GM21529 (cell line): ENCODE data around the gene BPIFB1.

Source experiments
- ATAC-seq: cut with Tn5 transposase; IDR thresholded peaks from one replicate; pipeline ENCODE4 v1.9.1; 2021; ENCODE audit not compliant: unreplicated experiment

Gene BPIFB1, protein sequence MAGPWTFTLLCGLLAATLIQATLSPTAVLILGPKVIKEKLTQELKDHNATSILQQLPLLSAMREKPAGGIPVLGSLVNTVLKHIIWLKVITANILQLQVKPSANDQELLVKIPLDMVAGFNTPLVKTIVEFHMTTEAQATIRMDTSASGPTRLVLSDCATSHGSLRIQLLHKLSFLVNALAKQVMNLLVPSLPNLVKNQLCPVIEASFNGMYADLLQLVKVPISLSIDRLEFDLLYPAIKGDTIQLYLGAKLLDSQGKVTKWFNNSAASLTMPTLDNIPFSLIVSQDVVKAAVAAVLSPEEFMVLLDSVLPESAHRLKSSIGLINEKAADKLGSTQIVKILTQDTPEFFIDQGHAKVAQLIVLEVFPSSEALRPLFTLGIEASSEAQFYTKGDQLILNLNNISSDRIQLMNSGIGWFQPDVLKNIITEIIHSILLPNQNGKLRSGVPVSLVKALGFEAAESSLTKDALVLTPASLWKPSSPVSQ

DNA sequence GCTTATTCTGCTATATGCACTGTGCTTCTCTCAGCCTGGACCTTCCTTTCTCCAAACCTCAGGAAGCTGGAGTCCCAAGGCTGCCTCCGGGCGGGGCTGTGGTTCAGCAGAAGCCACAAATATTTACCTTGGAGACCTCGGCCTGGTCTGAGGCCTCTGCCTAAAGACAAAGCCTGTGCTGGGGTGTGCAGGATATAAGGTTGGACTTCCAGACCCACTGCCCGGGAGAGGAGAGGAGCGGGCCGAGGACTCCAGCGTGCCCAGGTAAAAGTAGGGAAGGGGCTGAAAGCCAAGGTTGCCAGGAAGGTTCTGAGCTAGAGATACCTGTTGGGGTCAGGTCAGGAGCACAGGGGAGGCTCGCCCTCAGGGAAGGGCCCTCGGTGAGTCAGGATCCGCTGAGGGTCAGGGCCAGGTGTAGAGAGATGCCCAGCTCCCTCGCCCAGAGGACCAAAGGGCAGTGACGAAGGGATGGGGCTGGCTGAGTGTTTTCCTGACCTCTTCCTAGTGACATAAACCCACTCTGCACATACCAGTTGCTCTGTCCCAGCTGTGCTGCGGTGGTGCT lies at the start of gene BPIFB1:
TSS of gene BPIFB1 (plus strand) at position 224 of the 565 bp plus-strand sequence. CDS start 2,860 bp downstream, outside the sequence.
- ATAC-seq: no peak

DNA sequence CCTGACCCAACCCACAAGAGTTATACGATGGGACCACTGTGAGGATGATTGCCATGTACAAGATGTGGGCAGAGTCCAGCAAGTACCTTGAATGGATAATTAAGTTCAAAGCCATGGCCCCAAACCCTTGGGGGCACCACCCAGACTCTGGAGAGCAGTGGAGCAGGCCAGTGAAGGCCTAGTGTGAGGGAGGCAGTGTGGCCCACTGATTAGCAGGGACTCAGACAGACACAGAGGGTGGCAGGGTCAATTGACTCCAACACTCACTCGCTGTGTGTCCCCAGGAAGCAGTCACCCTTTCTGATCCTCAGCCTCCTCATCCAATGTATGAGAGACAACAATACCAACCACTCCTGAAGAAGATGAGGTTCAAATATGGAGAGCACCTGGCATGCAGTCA lies 49.0 kb upstream of the BPIFB1 start:
- no peak for ATAC-seq

DNA sequence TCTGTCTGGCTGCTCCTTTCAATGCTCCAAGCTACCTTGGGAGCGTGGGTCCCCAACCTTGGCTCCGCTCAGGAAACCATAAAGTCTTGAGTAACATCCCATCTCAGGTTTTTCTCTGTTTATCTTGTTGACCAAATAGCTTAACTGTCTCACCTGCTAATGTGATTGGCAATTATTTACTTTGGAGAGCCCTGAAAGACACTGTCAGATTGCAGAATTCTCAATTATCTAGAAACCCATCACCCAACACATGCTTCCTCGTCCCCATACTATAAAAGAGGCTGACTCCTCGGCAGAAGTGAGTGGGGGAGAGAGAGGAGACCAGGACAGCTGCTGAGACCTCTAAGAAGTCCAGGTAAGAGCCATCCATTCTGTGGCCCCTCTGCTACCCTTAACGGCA lies 47.3 kb upstream of the BPIFB1 start, which contains the start of gene BPIFA1:
TSS of gene BPIFA1 (plus strand) at position 301 of the 400 bp plus-strand sequence. CDS start 1,716 bp downstream, outside the sequence.
- ATAC-seq: no peak

DNA sequence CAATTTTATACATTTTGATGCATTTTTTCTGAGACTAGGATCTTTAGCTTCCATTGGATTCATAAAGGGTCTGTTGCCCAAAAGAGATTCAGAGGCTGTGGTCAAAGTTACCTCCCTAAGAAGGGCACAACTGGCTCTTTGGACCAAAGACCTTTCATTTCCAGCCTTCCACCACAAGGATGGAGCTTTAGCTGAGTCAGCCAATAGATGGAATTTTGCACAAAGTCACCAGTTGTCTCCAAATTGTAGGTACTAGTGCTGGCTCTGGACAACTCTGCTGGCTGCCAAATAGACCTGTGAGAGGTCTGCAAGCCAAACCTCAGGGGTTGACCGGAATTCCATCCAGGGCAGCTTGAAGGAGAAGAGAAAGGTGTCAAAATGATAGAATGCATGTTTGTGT lies 46.7 kb upstream of the BPIFB1 start:
- ATAC-seq: no peak

DNA sequence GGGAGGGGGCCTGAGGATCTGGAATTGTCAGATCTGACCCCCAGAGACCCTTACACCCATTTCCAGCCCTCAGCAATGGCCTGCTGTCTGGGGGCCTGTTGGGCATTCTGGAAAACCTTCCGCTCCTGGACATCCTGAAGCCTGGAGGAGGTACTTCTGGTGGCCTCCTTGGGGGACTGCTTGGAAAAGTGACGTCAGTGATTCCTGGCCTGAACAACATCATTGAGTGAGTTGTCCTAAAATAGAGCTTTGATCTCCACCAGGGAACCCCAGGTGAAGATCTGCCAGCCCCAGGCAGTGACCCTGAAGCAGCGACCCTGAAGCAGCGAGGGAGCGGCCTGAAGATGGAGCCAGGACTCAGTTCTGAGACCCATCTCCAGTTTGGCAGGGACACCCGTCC lies 45.0 kb upstream of the BPIFB1 start:
- ATAC-seq: no peak

DNA sequence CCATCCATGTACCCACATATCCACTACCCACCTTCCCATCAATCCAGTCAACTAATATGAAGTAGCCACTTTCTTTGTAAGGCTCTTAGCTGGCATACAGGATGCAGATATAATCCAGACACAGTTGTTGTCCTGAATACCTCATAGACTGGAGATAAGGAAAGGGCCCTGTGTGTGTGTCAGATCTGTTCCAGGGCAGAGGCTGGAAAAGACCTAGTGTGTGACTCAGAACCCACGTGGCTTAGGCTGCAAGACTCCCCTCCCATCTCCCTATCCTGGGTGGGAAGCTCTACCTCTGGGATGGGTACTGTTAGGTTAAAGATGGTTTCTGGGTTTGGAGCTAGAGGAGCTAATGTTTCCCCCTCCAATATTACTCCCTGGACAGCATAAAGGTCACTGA lies 43.6 kb upstream of the BPIFB1 start:
- ATAC-seq: no peak

DNA sequence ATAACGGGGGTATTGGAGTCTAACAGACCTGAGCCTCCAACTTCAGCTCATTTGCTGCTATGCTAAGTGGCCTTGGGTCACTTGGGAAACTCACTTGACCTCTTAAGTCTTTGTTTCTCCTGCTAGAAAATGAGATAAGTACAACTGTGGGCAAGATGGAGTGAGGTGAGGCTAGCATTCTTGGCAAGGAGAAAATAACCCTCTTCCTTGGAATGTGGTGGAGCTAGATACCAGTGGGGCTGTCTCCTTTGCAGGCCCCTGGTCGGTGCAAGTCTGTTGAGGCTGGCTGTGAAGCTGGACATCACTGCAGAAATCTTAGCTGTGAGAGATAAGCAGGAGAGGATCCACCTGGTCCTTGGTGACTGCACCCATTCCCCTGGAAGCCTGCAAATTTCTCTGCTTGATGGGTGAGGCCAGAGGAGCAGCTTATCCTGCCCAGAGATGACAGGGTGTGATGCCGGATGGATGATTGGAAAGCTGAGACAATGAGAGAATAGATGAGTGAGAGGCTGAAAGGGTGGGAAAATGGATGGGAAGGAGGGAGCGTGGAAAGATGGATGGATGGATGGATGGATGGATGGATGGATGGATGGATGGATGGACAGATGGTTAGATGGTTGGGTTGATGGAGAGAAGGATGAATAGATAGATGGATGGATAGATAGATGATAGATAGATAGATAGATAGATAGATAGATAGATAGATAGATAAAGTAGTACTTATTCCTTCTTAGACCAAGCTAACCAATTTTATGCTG lies 42.9 kb upstream of the BPIFB1 start:
- no peak for ATAC-seq

DNA sequence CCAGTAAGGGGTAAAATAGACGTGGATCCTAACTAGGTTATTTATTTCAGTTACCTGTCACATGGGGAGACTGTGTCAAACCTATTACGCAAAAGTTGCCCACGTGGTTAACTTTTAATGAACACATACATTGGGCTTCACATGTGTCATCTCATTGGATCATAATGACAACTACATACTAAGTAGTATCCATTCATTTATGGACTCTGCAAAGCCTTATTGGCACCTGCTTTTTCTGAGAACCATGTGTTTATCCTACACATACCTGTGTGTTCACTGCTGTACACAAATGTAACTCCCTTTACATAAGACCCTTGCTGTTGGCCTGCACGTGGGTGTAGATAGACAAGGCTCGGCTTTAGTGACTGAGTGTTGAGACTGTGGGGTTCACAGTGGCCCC lies 42.1 kb upstream of the BPIFB1 start:
- ATAC-seq: no peak

DNA sequence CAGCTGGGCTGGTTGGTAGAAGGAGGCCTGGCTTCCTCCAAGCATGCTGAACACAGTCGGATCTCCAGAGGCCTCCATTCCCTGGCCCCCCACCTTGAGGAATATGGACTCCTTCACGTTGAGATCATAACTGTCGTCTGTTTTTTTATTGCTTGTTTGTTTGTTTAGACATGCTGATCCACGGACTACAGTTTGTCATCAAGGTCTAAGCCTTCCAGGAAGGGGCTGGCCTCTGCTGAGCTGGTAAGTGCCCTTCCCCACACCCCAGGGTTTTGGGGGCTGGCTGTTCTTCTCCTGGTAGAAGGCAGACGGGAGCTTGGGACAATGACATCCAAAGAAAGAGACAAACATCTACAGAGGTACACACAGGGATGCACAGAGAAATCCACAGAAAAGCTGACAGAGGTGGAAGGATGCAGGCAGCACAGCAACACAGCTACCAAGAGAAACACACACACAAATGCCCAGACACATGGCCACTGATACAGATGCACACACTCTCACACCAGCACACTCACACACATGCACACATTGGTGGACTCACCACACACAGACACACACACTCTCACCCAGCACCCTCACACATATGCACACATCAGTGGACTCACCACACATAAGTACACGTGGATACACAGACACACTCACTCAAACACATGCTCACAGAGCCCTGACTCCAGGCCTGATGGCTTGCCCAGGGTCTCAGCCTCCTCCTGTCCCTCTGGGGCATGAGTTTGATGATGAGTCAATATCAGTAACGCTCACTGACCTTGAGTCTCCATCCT lies 40.5 kb upstream of the BPIFB1 start:
- ATAC-seq: no peak

DNA sequence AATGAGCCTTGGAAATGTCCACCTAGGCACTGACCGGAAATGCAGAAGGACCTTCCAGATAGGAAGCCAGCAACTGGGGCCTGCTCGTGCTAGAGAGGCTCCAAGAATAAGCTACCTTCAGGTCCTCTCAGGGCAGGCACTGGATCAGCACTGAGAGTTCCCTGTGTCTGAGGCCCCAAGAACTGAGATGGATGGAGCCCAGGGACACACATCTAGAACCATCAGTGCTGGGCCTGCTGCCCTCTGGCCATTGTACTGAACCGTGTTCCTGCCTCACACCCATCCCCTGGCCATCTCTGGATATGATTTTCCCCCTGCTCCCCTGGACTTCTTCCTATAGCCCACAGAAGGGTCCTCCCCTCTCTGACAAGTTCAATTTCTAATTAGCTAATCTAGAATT lies 36.9 kb upstream of the BPIFB1 start:
- ATAC-seq: no peak

DNA sequence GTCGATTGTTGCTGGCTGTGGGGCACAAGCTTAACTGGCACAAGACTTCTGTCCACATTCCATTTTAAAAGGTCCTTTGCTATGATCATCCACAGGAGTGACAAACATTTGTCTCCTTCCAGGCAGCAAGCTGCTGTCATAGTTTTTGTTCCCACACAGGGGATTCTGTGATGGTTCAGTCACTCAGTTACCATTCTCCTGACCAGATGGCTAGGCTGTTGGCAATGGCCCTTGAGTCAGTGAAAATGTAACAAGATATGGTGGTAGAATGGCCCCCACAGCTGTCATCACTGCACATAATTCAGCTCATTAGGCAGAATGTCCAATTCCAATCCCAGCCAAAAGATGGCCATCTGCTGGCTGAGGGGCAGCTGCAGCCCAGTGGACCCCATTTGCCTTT lies 33.6 kb upstream of the BPIFB1 start:
- ATAC-seq: no peak

DNA sequence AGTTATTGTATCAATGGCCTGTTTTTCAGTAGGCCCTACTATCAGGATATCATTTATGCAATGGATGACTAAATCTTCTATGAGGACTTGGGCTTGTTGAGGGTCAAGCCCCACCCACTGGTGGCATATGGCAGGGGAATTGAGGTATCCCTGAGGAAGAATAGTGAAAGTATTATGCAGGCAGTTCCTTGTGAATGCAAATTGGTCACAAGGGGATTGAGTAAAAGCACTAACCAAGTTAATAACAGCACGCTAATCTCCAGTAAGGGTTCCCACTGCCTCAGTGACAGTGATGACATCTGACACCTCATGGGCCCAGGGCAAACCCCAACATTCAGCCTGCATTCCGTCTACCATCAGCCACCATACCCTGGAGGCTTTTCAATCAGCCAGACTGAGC lies 32.3 kb upstream of the BPIFB1 start:
- no peak for ATAC-seq

DNA sequence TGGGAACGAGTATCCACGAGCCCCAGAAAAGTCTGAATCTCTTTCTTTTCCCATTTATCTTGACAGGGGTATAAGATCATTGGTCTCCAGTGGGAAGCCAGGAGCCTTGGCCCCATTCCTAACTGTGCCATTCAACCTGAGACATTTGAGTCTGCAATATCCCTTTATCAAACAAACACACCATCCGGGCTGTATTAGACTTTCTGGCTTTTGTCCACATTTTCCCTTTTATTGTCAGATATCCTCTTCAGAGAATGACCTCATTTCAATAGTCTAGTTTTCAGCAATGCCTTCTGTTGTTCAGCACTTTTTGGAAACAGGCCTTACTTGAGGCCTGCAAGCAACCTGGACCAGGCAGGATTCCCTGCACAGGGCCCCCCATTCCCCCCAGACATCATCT lies 31.5 kb upstream of the BPIFB1 start:
- ATAC-seq: no peak

DNA sequence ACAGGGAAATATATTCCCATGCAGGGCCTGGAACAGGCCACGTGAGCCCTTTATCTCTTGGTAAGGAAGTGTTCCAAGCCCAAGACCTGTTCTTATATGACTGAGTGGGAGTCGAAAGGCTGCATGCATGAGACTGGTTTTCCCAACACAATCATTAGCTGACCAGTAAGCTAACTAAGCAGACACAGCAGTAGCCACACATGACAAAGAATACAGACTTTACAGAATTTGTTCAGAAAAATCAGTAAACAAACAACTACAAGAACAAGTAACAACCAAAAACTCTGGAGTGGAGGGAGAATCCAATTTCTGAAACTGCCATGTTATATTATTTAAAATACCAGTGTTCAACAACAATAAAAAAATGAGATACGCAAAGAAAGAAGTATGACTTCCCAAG lies 30.6 kb upstream of the BPIFB1 start:
- no peak for ATAC-seq

DNA sequence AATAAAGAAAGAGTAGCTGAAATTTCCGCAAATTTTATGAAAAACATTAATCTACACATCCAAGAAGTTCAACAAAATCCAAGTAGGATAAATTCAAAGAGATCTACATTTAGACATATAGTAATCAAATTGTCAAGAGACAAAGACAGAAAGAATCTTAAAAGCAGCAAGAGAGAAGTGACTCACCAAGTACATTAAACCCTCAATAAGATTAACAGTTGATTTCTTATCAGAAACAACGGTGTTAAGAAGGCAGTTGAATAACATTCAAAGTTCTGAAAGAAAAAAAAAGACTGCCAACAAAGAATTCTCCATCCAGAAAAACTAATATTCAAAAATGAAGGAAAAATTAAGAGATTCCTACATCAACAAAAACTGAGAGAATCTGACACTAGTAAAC lies 28.0 kb upstream of the BPIFB1 start:
- no peak for ATAC-seq

DNA sequence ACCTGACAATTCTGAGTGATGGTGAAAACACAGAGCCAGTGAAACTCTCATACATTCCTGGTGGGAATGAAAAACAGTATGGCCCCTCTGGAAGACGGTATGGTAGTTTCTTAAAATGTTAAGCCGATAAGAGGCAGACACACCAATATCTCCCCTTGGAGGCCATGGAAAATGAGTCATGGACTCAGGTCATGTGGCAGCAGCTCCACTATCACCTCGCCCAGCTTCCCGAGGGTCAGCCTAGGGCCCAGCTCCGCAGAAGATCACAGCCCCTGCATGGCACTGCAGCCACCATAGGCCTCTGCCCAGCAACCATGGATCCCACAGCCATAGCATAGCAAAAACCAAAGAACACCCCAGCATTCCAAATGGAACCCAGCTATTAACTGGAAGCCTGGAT lies 25.8 kb upstream of the BPIFB1 start:
- no peak for ATAC-seq

DNA sequence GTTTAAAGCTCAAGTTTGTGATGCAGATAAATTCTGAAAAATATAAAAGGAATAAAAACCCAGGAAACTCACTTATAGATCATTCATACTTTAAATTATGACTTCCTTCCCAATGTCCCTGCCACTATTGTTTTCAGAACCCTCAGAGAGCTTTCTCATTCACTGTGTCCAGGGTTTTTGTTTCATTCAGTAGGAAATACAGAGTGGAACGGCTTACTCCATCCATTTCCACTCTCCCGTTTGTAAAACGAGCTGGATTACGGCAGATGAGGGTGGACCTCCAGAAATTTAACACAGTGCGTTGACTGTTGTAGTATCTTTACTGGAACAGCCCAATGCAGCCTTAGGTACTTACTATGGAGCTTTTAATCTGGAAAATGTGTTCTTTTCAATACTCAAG lies 23.6 kb upstream of the BPIFB1 start:
- ATAC-seq: no peak

DNA sequence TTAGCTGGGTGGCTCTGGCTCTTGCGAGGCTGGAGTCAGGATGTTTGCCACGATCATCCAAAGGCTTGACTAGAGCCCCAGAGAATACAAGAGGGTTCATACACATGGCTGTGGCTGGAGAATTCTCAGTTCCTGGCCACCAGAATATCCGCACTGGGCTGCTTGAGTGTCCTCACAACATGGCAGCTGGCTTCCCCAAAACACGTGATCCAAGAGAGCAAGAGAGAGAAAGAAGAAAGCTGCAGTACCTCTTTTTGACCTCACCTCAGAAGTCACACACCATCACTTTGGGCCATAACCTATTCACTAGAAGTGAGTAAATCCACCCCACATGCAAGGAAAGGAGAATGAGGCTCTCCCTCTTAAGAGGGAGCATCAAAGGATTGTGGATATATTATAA lies 21.5 kb upstream of the BPIFB1 start:
- ATAC-seq: no peak

DNA sequence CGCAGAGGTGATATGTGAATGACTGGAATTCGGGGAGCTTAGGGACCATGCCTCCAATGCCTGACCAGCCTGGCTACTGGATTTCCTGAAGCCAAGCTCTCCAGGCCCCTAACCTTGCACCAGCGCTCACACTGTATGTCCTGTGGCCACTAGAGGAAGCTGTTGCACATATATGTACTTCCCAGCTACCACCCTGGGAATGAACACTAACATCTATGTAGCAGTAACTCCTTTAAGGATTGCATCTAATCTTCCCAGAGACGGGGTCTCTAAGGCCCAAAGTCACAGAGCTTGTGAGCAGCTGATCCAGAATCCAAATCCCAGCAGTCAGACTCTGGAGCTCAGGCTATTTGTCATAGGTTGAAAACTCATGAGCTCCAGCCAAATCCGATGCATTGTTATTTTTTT lies 20.4 kb upstream of the BPIFB1 start:
- ATAC-seq: no peak

DNA sequence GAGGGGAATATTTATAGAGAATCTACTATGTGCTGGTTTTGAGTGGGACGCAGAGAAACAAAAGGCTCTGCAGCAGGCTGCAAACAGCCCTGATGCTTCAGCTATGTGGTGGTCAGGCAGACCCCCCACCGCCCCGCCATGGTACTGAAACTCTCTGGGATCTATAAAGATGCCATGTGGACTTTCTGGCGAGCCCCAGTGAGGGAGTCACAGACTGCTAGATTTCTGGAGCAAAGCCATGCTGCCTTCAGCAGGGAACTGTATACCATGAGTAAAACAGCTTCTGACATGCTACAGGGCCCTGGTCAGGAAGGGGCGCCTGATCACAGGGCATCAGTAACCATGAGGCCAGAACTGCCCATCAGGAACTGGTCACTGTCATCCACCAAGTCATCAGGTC lies 19.2 kb upstream of the BPIFB1 start:
- no peak for ATAC-seq

DNA sequence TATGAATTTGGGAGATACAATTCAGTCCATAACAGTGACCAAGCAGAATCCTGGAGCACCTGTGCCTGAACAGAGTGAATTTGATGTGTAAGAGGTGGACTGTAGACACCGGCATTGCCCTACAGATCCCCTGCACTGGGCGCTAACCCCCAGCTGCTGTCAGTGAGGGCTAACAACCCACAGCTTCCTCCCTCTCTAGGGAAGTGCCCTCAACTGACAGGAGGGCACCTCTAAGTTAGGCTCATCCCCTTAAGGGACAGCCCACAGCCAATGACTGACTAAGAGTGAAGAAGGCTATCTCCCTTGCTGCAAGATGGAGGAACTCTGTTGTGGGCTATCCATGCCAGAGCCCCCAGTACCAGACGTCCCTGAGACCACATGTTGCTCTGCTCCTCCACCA lies 15.3 kb upstream of the BPIFB1 start:
- no peak for ATAC-seq
